Activated gamma-delta T cell treated with anti-CD3 and anti-CD28 coated beads, Interleukin-2, amount 50 U/mL, for 16 hours (primary cell): ENCODE measurements around the gene ABCD4.
"Not testable (repeated sequence)": the region's sequence is repeated elsewhere in the genome, so short reads cannot be mapped to it uniquely, and the experiment has no call there.

Experiments used
- DNase-seq: peaks from one replicate; pipeline ENCODE4 v3.0.0-alpha.2; 2020; ENCODE audit warnings: low read depth

Gene ABCD4

DNA sequence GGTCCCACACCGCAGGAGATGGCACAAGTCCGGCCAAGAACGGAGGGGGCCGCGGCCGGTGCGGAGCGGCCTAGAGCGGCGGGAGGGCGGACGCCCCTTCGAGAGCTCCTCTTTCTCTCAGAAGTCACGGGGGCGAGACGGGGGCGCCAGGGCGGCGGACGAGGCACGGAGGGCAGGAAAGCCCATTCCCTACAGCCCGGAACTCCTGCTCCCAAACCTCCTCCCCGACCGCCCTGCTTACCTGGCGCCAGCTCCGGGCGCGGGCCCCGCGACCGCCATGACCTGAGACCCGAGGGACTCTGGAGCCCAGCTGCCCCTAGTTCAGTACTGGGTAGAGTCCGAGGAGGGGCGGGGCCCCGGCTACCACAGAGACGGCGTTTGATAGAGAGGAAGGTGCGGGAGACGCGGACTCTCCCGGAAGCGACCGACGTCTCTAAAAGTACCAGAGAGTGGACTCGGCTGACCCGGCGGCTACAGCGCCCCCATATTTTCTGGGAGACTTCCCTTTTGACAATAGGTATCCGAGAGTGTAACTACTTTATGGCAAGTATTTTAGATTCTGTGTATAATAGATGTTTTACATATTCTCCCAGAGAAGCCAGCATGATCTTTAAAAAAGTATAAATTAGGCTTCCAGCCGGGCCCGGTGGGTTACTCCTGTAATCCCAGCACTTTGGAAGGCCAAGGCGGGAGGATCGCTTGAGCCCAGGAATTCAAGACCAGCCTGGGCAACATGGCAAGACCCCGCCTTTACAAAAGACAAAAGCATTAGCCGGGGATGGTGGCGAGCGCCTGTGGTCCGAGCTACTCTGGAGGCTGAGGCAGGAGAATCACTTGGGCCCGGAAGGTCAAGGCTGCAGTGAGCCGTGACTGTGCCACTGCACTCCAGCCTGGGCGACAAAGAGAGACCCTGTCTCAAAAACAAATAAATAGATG is at the start of gene ABCD4:
TSS of gene ABCD4 (minus strand) at position 301 of the 936 bp plus-strand sequence. CDS start at position 279, 22 bp downstream.
- peak; percentile 82 for DNase-seq

GRCh38 chr14:74350928-74351323 is 48.2 kb upstream of the ABCD4 start:
- DNase-seq: no peak

GRCh38 chr14:74350211-74350927 is 47.6 kb upstream of the ABCD4 start:
- no peak for DNase-seq

- no peak for DNase-seq
Measured at GRCh38 chr14:74349757-74350156, 47.0 kb upstream of the ABCD4 start.

- DNase-seq: no peak
Measured at GRCh38 chr14:74348735-74349463, 46.2 kb upstream of the ABCD4 start.

DNA sequence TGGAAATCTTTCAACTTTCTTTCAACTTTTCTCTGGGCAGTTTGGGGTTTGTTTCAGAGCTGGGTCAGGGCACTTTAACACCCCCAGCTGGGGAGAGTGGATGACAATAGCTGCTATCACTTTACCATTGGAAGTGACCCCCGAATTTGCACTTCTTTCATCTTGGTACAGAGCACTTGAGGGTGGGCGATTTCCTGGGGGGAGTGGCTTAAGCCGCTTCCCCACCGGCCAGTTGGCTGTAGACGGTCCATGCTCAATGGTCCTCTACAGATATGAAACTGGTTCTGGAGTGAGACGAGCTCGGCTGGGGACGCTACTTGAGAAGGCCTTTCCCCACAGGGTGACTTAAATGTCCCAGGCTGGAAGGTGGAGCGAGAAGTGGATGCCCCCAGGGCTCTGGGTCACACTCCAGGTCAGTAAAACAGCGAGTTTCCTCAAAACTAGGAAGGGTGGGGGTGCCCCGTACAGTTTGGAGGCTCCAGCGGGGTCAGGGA is 45.6 kb upstream of the ABCD4 start, which contains the start of gene VRTN:
TSS of gene VRTN (plus strand) at position 231 of the 494 bp plus-strand sequence. CDS start 8,313 bp downstream, outside the sequence.
- DNase-seq: no peak

- DNase-seq: no peak
Measured at GRCh38 chr14:74347795-74348100, 45.0 kb upstream of the ABCD4 start.

DNA sequence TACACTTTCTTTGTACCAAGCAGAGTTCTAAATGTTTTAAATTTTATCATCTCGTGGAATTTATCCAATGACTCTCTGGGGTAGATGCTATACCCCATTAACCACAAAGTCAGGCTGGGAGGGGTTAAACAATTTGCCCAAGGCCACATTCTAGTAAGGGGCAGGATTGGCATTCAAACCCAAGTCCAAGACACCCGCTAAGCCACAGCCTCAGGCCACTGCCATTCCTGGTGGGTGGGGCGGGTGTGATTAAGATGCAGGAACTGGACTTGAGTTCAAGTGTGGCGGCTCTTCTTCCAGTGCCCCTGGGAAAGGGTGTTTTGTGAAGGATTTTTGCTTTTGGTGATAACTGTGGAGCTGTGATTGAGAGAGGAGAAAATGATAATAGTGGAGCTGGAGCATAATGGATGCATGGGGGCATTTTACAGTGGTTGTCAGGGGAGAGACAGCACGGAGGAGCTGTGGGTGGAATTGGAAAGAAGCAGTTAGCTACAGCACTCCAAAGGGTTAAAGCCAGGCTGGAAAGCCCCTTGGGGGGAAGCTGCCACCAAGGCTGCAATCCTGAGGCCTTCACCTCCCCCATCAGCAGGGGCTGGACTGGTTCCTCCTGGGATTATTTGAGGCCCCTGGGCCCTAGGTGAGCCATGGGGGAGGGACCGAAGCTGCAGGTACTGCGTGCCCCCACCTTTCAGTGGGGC is 44.5 kb upstream of the ABCD4 start:
- no peak for DNase-seq

GRCh38 chr14:74346341-74346740 is 43.6 kb upstream of the ABCD4 start:
- DNase-seq: no peak

GRCh38 chr14:74333909-74334308 is 31.2 kb upstream of the ABCD4 start:
- DNase-seq: no peak

DNA sequence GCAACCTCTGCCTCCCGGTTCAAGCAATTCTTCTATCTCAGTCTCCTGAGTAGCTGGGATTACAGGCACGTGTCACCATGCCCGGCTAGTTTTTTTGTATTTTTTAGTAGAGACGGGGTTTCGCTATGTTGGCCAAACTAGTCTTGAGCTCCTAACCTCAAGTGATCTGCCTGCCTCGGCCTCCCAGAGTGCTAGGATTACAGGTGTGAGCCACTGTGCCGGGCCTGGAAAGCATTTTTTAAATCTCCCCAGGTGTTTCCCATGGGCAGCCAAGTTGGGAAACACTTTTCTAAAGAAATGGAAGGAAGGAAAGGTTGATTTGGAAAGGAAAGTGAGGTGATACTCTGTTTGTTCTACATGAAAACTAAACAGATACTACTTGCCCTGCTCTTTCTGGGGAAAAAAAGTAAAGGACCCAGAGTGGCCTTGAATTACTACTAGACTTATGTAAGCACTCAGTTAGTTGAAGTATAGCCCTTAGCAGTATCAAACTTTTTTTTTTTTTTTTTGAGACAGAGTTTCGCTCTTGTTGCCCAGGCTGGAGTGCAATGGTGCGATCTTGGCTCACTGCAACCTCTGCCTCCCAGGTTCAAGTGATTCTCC is 27.3 kb upstream of the ABCD4 start:
- not testable (repeated sequence) for DNase-seq

- no peak for DNase-seq
Measured at GRCh38 chr14:74326369-74327152, 23.8 kb upstream of the ABCD4 start.

- DNase-seq: no peak
Measured at GRCh38 chr14:74325446-74325845, 22.7 kb upstream of the ABCD4 start.

GRCh38 chr14:74324931-74325361 is 22.2 kb upstream of the ABCD4 start:
- DNase-seq: no peak

- DNase-seq: no peak
Measured at GRCh38 chr14:74314576-74314975, 11.8 kb upstream of the ABCD4 start.

GRCh38 chr14:74313601-74314000 is 10.9 kb upstream of the ABCD4 start:
- no peak for DNase-seq

DNA sequence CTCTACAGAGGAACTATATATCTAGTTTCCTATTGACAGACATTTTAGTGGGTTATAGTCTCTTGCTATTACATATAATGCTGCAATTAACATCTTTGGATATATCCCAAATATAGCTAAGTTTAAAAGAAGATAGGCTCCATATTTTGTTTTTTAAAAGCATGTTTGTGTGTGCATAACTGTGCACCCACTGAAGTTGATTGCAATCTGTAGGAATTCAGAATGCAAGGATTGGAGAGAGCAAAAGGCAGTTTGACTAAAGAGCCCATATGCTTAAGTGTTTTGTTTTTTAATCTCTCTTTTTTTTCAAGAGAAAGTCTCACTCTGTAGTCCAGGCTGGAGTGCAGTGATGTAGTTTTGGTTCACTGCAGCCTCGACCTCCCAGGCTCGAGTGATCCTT is 9.4 kb upstream of the ABCD4 start:
- DNase-seq: no peak

- no peak for DNase-seq
Measured at GRCh38 chr14:74309125-74310022, 6.6 kb upstream of the ABCD4 start.

DNA sequence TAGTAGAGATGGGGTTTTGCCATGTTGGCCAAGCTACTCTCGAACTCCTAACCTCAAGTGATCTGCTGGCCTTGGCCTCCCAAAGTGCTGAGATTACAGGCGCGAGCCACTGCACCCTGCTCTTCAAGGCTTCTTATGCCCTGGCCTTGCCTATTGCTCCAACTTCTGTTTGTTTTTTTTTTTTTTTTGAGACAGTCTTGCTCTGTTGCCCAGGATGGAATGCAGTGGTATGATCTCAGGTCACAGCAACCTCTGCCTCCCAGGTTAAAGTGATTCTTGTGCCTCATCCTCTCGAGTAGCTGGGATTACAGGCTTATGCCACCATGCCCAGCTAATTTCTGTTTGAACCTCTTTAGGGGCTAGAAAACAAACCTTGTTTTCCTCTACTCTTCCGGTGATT is 6.0 kb upstream of the ABCD4 start:
- no peak for DNase-seq
